ENCODE results near the gene TLR7.

Gene TLR7

DNA sequence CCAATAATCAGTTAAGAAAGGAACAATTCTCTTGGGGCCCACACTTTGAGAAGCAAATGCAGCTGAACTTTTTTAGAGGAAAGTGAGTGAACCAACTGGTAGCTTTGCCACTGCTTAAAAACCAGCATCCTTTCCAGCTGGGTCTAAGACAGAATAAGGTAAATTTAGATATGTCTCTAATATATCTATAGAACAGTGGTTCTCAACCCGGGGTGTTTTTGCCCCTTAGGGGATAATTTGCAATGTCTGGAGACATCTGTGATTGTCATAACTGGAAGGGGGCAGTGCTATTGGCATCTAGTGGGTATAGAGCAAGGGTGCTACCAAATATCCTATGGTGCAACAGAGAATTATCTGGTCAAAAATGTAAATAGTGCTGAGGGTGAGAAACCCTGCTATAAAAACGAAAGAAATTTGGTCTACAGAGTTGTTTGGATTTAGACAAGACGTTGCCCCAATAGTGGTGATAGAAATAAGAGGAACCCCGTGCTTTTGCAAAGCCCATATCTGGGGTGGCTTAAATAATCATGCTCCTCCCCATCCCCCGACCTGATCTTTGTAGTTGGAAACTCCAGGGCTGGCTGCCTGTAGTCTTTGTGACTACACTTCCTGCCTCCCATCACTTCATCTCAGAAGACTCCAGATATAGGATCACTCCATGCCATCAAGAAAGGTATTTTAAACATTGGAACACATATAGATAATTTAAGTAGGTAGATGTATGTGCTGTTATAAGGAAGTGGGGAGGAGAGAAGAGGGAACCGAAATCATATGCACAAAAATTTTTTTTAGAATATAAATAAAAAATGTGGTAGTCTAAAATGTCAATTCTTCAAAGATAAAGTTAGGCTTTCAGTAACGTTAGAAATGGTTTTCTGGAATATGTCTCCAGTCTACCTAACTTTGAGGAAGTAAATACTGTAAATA lies at the start of gene TLR7:
Gene TLR7 (plus strand): TSS at position 622 of the 927 bp plus-strand sequence. CDS start 507 bp downstream, outside the sequence.
- no peak for DNase-seq (ENCODE audit: low read depth in 2 of 2, low spot score in 1 of 2)

DNA sequence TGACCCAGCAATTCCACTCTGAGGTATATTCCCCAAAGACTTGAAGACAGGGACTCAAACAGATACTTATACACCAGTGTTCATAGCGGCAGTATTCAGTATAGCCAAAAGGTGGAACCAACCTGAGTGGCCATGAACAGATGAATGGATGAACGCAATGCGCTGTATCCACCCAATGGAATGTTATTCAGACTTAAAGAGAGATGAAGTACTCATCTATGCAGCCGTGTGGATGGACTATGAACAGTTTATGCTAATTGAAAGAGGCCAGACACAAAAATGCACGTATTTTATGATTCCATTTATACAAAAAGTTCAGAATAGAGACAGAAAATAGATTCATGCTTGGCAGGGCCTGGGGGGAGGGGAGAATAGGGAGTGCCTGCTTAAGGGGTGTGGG lies 49.3 kb upstream of the TLR7 start:
- no peak for DNase-seq (ENCODE audit: low read depth in 2 of 2, low spot score in 1 of 2)

DNA sequence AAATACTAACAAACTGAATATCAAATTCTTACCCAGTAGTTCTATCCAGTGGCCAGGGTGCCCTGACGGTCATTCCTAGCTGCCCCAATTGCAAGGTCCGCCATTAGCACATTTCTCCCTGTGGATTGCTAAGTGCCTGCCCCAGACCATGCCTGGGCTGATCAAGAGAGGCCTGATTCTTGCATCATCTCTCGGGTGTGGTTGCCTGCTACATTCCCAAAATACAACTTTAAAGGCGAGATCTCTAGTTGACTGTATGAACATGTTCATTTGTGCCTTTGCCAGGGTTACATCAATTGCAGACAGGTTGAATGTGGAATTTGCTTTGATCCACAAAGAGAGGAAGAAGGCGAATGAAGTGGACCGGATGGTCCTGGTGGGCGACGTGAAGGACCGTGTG lies 47.6 kb upstream of the TLR7 start:
- no peak for DNase-seq (ENCODE audit: low read depth in 2 of 2, low spot score in 1 of 2)

DNA sequence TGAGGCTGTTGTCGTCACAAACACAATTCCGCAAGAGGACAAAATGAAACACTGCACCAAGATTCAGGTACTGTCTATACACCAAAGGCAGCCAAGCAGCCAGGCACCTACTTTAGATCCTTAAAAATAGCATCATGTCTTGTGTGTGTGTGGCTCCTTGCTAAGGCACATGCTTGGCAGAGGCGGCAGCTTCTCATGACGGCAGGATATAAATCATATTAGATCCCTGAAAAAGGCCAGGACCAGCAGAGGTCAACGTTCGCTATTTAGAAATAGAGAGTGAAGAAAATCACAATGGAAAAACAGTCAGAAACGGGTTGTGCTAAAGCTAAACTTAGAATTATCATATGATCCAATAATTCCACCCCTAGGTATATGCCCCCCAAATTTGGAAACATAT lies 46.1 kb upstream of the TLR7 start:
- no peak for DNase-seq (ENCODE audit: low read depth in 2 of 2, low spot score in 1 of 2)

DNA sequence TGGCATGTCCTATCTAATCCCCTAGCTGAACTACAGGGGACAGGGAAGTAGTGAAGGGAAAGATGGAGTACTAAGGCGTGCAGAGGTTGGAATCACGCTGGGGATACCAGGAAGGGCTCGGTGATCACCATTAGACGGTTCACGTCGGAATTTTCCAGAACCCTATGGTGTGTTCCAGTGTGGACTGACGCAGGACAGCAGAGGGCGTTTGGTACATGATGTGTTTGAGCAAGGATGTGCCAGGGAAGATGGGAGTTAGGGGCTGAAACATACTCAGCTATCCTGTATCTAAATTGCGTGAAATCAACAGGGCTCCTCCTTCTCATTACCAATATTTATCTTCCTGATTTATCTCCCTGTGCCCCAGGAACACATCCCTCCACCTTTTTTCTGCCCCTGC lies 41.9 kb upstream of the TLR7 start:
- DNase-seq (ENCODE audit: low read depth in 2 of 2, low spot score in 1 of 2) = no peak

DNA sequence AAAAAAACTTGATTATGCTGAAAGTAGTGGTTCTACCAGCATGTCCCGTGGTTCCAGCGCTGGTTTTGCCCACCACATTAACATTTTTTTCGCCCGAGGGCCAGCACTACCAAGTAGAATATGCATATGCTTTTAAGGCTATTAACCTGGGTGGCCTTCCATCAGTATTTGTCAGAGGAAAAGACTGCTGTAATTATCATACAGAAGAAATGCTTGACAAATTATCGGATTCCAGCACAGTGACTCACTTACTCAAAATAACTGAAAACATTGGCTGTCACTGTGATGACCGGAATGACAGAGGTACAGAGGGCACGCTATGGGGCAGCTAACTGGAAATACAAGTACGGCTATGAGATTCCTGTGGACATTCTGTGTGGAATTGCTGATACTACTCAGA lies 41.1 kb upstream of the TLR7 start:
- no peak for DNase-seq (ENCODE audit: low read depth in 2 of 2, low spot score in 1 of 2)

DNA sequence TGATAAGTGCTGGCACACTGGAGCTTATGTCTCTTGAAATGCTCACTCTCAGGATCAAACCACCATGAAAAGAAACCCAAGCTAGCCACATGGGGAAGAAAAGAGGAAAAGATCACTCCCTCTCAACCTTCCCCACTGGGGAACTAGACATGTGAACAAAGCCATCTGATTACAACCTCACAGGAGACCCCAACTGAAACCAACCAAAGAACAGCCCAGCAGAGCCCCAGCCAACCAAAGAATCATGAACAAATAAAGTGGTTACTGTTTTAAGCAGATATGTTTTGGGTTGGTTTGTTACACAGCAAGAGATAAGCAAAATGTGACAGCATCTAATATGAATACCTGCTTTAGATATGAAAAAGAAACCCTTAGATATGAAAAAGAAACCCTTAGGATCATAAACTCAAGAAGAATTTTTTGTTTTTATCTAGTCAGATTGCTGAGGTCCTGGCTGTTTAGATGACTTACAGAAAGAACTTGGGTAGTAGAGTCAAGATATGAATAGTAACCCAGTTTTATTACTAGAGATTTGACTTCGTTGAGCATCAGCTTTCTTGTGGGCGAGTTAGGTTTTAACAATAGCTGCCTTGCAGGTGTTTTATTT lies 23.7 kb upstream of the TLR7 start:
- DNase-seq (ENCODE audit: low read depth in 2 of 2, low spot score in 1 of 2) = no peak

DNA sequence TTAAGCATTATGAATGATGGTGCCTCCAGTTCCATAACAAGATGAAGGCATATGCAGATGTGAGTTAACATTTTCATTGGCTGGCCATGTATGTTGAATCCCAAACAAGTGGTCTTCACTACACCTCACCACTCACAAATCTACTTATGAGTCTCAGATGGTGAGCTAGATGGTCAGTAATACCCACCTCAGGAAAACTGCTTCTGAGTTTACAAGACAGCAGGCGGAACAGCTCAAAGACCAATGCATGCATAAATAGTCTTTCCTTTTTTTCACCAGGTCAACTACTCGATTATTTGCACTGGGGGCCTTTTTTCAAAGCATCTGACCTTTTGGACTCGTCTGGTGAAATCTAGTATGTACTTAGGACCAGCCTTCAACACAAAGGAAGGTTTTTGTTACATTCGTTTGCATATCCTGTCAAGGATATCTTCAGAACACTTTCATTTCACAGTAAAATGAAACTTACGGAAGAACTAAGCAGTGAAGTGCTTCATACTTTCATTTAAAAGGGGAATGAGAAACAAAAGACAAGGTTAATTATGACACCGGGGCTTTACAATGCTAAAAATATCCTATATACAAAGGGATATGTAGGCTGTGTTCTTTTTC lies 23.1 kb upstream of the TLR7 start:
- DNase-seq (ENCODE audit: low read depth in 2 of 2, low spot score in 1 of 2) = no peak

DNA sequence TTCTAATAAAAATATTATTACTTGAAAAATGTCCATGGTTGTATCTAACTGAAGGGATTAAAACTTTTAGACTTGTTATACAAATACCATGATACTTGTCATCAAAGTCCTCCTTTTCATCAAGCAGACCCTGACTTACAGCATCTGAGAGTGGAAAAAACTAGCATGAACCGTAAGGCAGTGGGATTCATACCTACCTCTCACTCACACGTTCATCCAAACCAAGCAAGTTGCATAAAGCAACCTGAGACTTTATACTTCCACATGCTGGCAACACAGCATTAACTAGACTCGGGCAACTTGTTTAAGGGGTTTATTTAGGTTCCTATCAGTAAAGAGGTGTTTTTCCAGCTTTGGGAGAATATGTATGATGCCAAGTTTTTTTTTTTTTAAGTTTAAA lies 22.6 kb upstream of the TLR7 start:
- no peak for DNase-seq (ENCODE audit: low read depth in 2 of 2, low spot score in 1 of 2)

DNA sequence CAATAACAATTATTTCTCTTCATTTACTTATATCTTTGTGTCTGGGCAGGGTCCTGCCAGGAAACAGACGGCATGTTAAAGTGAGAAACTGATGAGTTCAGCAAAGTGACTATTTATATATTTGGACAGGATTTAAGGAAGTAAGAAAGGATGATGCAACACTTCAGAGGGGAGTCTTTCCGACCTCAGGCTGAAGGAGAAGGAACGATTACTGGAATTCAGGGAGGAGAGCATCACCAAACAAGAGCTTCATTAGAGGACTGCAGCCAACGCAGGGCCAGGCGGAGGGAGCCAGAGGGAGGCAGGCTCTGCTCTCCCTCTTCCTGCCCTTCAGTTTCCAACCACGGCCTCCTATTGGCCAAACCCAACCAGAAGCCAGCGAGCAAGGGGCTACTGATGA lies 1.5 kb upstream of the TLR7 start:
- no peak for DNase-seq (ENCODE audit: low read depth in 2 of 2, low spot score in 1 of 2)

DNA sequence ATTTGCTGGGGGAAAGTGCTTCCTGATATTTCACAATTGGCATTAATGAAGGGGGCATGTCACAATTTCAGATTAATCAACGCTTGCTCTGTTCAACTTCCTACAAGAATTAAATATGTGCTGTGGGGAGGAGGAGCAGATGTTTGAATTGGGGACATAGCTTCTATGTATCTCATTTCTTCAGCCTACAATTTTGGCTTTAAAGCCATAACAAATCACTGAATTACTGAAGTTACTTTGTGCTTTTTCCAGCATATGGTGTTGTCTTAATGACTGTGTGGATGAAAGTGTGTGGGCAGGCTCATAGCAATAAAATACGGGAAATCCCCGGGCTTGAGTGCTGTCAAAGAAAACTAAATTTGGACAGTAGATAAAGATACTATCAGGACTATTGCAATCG lies 813 bp downstream of the TLR7 start:
- DNase-seq (ENCODE audit: low read depth in 2 of 2, low spot score in 1 of 2) = no peak

DNA sequence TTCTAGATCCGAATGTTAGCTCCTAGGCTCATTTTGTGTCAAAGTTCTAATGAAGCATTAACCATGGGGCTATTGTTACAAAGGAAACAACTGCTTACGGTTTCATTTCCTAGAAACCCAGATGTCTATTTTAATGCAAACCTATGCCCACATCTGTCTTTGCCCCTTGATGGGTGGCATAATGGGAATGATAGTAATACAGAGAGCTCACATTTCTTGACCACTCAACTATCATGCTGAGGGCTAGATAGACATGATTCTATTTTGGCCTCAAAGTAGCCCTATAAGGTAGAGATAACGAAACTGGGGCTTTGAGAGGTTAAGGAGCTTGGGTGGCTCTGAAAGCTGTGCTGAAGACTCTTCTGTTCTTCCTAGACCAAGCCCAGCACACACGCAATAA lies 1.9 kb downstream of the TLR7 start:
- DNase-seq (ENCODE audit: low read depth in 2 of 2, low spot score in 1 of 2) = no peak

DNA sequence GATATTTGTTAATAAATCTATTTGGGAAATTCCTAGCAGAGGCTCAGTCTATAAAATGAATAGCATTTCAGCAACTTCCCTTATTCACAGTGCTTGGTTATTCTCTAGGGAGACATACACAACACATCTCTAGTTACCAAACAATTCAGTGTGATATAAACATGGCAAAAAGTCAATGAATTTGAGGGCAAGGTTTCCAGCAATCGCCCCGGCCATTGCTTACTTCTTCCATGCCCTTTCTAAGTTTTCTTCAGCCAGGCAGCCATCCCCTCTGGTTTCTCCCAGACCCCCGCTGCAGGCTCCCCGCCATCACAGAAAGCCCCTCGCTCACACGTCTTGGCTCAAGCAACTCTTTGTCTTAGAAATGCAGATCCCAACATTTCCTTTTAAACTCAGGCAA lies 4.4 kb downstream of the TLR7 start:
- no peak for DNase-seq (ENCODE audit: low read depth in 2 of 2, low spot score in 1 of 2)

DNA sequence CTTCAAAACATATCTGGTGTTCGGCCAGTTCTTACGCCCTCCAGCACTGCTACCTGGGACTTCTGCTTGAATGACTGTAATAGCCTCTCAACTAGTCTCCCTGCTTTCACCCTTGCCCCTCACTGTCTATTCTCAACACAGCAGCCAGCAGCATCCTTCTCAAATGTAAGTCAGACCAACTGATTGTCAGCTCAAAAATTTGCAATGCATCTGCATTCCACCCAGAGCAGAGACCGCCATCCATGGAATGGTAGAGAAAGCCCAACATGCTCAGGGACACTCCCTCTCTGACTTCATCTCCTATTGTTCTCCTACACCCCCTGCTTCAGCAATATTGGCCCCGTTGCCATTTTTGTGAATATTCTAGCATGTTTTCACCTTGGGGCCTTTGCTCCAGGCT lies 5.9 kb downstream of the TLR7 start:
- DNase-seq (ENCODE audit: low read depth in 2 of 2, low spot score in 1 of 2) = no peak

DNA sequence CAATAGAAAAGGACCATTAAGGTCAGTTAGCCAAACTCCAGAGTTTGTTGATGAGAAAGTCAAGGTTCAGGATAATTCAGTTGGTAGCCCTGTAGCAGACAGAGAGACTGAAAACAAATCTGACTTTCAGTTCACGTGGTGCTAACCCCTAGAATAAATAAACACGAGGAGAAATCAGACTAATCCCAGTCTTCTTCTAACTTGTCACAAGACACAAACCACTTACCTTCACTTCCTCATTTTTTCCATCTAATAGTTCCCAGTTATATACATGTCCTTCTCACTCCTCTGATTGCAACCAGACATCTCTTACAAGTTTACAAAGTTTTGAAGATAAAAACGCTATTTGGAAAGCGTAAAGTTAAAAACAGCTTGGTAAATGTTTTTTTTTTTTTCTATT lies 7.7 kb downstream of the TLR7 start:
- no peak for DNase-seq (ENCODE audit: low read depth in 2 of 2, low spot score in 1 of 2)

DNA sequence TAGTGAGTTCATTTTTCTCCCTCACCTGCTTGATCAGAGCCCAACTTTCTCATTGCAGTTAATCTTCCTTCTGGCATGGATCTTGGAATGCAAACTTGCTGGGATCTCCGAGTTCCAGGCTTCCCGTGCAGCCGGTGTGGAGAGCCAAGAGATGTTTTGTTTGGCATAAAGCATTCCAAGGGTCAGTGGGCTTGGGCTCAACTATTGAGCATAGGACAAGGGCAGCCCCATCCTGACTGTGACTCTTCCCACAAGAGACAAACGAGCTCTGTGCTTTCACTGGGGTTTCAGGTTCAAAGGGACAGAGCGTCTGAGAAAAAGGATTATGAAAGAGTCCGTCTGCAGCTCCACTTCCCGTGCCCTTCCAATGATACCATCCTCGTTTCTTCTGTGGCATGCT lies 10.5 kb downstream of the TLR7 start:
- no peak for DNase-seq (ENCODE audit: low read depth in 2 of 2, low spot score in 1 of 2)

DNA sequence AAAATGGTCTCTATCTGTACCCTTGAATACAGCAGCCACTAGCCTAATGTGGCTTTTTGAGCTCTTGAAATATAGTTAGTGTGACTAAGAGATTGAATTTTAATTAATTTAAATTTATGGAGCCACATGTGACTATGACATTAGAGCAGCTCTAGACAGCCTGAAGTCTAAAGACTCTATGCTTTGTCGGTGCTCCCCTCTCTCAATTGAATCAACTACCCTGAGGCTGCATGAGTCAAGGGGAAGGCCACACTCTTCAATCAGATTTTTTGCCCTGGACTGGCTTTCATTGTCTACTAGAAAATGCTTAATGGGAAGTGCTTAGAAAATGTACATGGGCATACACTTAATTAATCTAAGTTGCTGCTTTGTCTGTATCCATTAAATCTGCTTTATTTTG lies 11.7 kb downstream of the TLR7 start:
- no peak for DNase-seq (ENCODE audit: low read depth in 2 of 2, low spot score in 1 of 2)

DNA sequence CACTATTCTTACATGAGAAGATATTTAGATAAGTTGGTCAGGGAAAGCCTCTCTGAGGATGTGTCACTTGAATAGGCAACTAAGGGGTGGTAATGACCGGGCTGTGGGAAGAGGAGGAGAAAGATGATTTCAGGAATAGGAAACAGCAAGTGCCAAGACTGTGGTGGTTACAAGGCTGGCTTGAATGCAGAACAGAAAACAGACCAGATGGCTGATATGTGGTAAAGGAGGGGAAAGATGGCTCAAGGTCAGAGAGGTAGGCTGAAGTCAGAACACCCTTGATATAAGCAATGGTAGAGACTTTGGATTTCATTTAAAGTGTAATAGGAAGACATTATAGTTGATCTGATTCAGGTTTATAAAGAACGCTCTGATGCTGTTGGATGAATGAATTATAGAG lies 15.0 kb downstream of the TLR7 start:
- no peak for DNase-seq (ENCODE audit: low read depth in 2 of 2, low spot score in 1 of 2)

DNA sequence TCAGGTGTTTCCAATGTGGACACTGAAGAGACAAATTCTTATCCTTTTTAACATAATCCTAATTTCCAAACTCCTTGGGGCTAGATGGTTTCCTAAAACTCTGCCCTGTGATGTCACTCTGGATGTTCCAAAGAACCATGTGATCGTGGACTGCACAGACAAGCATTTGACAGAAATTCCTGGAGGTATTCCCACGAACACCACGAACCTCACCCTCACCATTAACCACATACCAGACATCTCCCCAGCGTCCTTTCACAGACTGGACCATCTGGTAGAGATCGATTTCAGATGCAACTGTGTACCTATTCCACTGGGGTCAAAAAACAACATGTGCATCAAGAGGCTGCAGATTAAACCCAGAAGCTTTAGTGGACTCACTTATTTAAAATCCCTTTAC lies 18.6 kb downstream of the TLR7 start:
- DNase-seq (ENCODE audit: low read depth in 2 of 2, low spot score in 1 of 2) = no peak

DNA sequence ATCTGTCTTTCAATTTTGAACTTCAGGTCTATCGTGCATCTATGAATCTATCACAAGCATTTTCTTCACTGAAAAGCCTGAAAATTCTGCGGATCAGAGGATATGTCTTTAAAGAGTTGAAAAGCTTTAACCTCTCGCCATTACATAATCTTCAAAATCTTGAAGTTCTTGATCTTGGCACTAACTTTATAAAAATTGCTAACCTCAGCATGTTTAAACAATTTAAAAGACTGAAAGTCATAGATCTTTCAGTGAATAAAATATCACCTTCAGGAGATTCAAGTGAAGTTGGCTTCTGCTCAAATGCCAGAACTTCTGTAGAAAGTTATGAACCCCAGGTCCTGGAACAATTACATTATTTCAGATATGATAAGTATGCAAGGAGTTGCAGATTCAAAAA lies 19.7 kb downstream of the TLR7 start:
- no peak for DNase-seq (ENCODE audit: low read depth in 2 of 2, low spot score in 1 of 2)

DNA sequence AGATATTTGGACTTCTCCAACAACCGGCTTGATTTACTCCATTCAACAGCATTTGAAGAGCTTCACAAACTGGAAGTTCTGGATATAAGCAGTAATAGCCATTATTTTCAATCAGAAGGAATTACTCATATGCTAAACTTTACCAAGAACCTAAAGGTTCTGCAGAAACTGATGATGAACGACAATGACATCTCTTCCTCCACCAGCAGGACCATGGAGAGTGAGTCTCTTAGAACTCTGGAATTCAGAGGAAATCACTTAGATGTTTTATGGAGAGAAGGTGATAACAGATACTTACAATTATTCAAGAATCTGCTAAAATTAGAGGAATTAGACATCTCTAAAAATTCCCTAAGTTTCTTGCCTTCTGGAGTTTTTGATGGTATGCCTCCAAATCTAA lies 20.3 kb downstream of the TLR7 start:
- DNase-seq (ENCODE audit: low read depth in 2 of 2, low spot score in 1 of 2) = no peak

DNA sequence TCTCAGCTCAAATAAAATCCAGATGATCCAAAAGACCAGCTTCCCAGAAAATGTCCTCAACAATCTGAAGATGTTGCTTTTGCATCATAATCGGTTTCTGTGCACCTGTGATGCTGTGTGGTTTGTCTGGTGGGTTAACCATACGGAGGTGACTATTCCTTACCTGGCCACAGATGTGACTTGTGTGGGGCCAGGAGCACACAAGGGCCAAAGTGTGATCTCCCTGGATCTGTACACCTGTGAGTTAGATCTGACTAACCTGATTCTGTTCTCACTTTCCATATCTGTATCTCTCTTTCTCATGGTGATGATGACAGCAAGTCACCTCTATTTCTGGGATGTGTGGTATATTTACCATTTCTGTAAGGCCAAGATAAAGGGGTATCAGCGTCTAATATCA lies 20.9 kb downstream of the TLR7 start:
- no peak for DNase-seq (ENCODE audit: low read depth in 2 of 2, low spot score in 1 of 2)

All from stimulated activated CD8-positive, alpha-beta memory T cell treated with anti-CD3 and anti-CD28 coated beads, Interleukin-4, amount 100 ng/mL, for 4 hours (primary cell).